Endothelial cell of umbilical vein (primary cell): ENCODE measurements around the gene ITGA5. TPM values are rescaled to one million over a fixed set of nuclear protein-coding genes. Genes with fewer than 3 reads are reported as not detected.

Experiments used
- BruUV-seq: library from RNA; stranded (reverse); fragments of 400-500 nt; replicated peaks from 2 replicates; lab custom pipeline; 2021; lab: Mats Ljungman, UMichigan
- CTCF ChIA-PET: fragments of 300-600, 350-600 bp; sonication (Branson Sonifier 250); formaldehyde crosslinking; loops from one replicate; lab custom pipeline; 2021; ENCODE audit warnings: antibody characterized with exemption, inconsistent platforms; lab: Charles Lee
- POLR2A ChIA-PET: fragments of 300-600, 350-600 bp; sonication (Branson Sonifier 250); formaldehyde crosslinking; loops from one replicate; lab custom pipeline; 2021; ENCODE audit warnings: antibody characterized with exemption, inconsistent platforms; lab: Charles Lee
- DNase-seq: peaks from one replicate; pipeline ENCODE4 v3.0.0-alpha.2; 2011; ENCODE audit warnings: low read depth, low spot score
- FAIRE-seq: peaks from 2 replicates; lab custom pipeline; 2011; peaks lifted over from hg19 to GRCh38; lab: Jason Lieb, UNC
- H2AFZ ChIP-seq: 2 replicates; pipeline ENCODE4 v1.6.0; 2012; ENCODE audit warnings: low read depth, low read length, control low read depth, inconsistent platforms
- H3K27ac ChIP-seq: 2 replicates; pipeline ENCODE4 v1.5.1; 2011; ENCODE audit warnings: low read depth, mild to moderate bottlenecking, control low read depth, low read length, moderate library complexity; ENCODE audit not compliant: insufficient read depth
- H3K27me3 ChIP-seq, 2 experiments: 2 replicates each; pipeline versions ENCODE4 v1.6.0 to v1.6.1; 2011; ENCODE audit warnings: low read length in 2 of 2, mixed read lengths in 1 of 2; ENCODE audit not compliant: control insufficient read depth in 2 of 2, insufficient read depth in 2 of 2
- H3K36me3 ChIP-seq, 2 experiments: 2 replicates in 1 of 2; 3 replicates in 1 of 2; pipeline ENCODE4 v1.5.1; 2011; ENCODE audit warnings: low read length in 2 of 2, mild to moderate bottlenecking in 1 of 2, moderate library complexity in 1 of 2; ENCODE audit not compliant: control insufficient read depth in 2 of 2, insufficient read depth in 2 of 2; ENCODE audit errors: extremely low read depth in 1 of 2
- H3K4me1 ChIP-seq: 3 replicates; pipeline ENCODE4 v1.5.1; 2011; ENCODE audit warnings: mild to moderate bottlenecking, low read length; ENCODE audit not compliant: control insufficient read depth, insufficient read depth; ENCODE audit errors: extremely low read depth
- H3K4me2 ChIP-seq: 2 replicates; pipeline ENCODE4 v1.6.1; 2011; ENCODE audit warnings: low read length, control low read depth, mixed read lengths; ENCODE audit not compliant: insufficient read depth
- H3K4me3 ChIP-seq, 3 experiments: fragments of 200-600 bp in 1 of 3; sonication (generic), shearing (Covaris generic) in 1 of 3; replicated peaks in 1 of 3; 2 replicates each; pipeline ENCODE4 v1.5.1; 2011 to 2016; ENCODE audit warnings: control low read depth in 3 of 3, low read length in 3 of 3, mild to moderate bottlenecking in 2 of 3, inconsistent platforms in 1 of 3, low read depth in 1 of 3, moderate library complexity in 1 of 3; ENCODE audit not compliant: insufficient read depth in 1 of 3
- H3K79me2 ChIP-seq: 2 replicates; pipeline ENCODE4 v1.6.0; 2012; ENCODE audit warnings: low read length, inconsistent platforms; ENCODE audit not compliant: control insufficient read depth, insufficient read depth
- H3K9ac ChIP-seq: replicated peaks from 2 replicates; pipeline ENCODE3; 2011; ENCODE audit warnings: low read length, control low read depth; ENCODE audit not compliant: insufficient read depth; ENCODE audit errors: extremely low read depth
- H3K9me1 ChIP-seq: replicated peaks from 3 replicates; pipeline ENCODE4 v1.6.0; 2011; ENCODE audit warnings: mild to moderate bottlenecking, low read length; ENCODE audit not compliant: control insufficient read depth, insufficient read depth; ENCODE audit errors: extremely low read depth
- H3K9me3 ChIP-seq: replicated peaks from 2 replicates; pipeline ENCODE4 v1.5.1; 2012; ENCODE audit warnings: low read length, inconsistent platforms; ENCODE audit not compliant: control insufficient read depth, insufficient read depth
- H4K20me1 ChIP-seq: replicated peaks from 2 replicates; pipeline ENCODE3; 2011; ENCODE audit warnings: mild to moderate bottlenecking, low read length; ENCODE audit not compliant: control insufficient read depth, insufficient read depth; ENCODE audit errors: extremely low read depth
- CTCF ChIP-seq, 2 donors: IDR thresholded peaks; 1 replicate in 1 of 2; 2 replicates in 1 of 2; pipeline ENCODE4 v1.5.1; 2011; ENCODE audit warnings: low read length in 2 of 2, mild to moderate bottlenecking in 2 of 2, moderate library complexity in 2 of 2, control low read depth in 1 of 2, inconsistent platforms in 1 of 2, low read depth in 1 of 2; ENCODE audit not compliant: insufficient read depth in 1 of 2; ENCODE audit errors: extremely low read depth in 1 of 2
- EZH2 ChIP-seq: IDR thresholded peaks from 2 replicates; pipeline ENCODE4 v1.6.1; 2012; ENCODE audit warnings: borderline replicate concordance, low read depth, mild to moderate bottlenecking, moderate library complexity, low read length, inconsistent platforms; ENCODE audit not compliant: severe bottlenecking
- FOS ChIP-seq: IDR thresholded peaks from 2 replicates; pipeline ENCODE4 v1.6.1; 2011; ENCODE audit warnings: mild to moderate bottlenecking, low read length, moderate library complexity, borderline replicate concordance; ENCODE audit not compliant: insufficient read depth
- GATA2 ChIP-seq: IDR thresholded peaks from 2 replicates; pipeline ENCODE4 v1.7.0; 2011; ENCODE audit warnings: low read depth, mild to moderate bottlenecking, moderate library complexity, mixed read lengths, low read length; ENCODE audit not compliant: insufficient read length, insufficient read depth
- JUN ChIP-seq: IDR thresholded peaks from 2 replicates; pipeline ENCODE4 v1.6.1; 2011; ENCODE audit warnings: borderline replicate concordance, low read depth; ENCODE audit not compliant: insufficient read length, insufficient read depth
- MAX ChIP-seq: IDR thresholded peaks from 2 replicates; pipeline ENCODE4 v1.6.1; 2011; ENCODE audit not compliant: insufficient read depth, insufficient read length
- MYC ChIP-seq: IDR thresholded peaks from one replicate; pipeline ENCODE4 v1.6.1; 2011; ENCODE audit warnings: mild to moderate bottlenecking, low read depth, low read length
- POLR2A ChIP-seq: IDR thresholded peaks from 2 replicates; pipeline ENCODE4 v1.6.1; 2012; ENCODE audit warnings: low read depth, mild to moderate bottlenecking, control low read depth, low read length
- POLR2AphosphoS5 ChIP-seq: IDR thresholded peaks from 2 replicates; pipeline ENCODE4 v1.6.1; 2012; ENCODE audit warnings: low read depth, mild to moderate bottlenecking, control low read depth, low read length, moderate library complexity; ENCODE audit not compliant: insufficient read depth
- dilution Hi-C: fragments of 300-500 bp; cut with MboI; formaldehyde crosslinking; loops from one replicate; pipeline ENCODE4 v1.15.0; 2019; ENCODE audit warnings: low sequenced_read_pairs; ENCODE audit not compliant: extremely low pct_ligation_motif_present
- intact Hi-C: fragments of 100-400 bp; cut with micrococcal nuclease; formaldehyde crosslinking; loops from one replicate; pipeline ENCODE4 v1.10.0; 2022
- polyA plus RNA-seq, 4 experiments: library from polyadenylated mRNA; depleted of rRNA in 3 of 4; stranded (reverse) in 3 of 4; unstranded in 1 of 4; fragments of >200 nt; gene quantifications; 2 replicates each; pipeline versions ENCODE4 v1.2.1 to v1.2.3, GENCODE V29; 2011 to 2012; ENCODE audit warnings: missing spikeins in 1 of 4
- total RNA-seq: library from RNA; stranded (reverse); gene quantifications from 2 replicates; pipeline ENCODE4 v1.2.3, GENCODE V29; 2021

ITGA5 gene
- total and polyA plus RNA-seq, 2 donors (not counting 3 experiments of a cell fraction or from before 2014, with no cell fraction given): 657 to 938 TPM

GRCh38 chr12:54438517-54438916, 19.5 kb upstream of the ITGA5 start:
- peaks cover 8% of the 10 kb centered on the region for H3K4me1 ChIP-seq
- H3K27ac ChIP-seq: no peak overlapping the region
- TF ChIP-seq EZH2: no peak
- TF ChIP-seq CTCF (IDR thresholded peaks at IDR 0.05; ENCODE audit: extremely low read depth in 1 of 2, insufficient read depth in 1 of 2, low read depth in 1 of 2, low read length in 2 of 2): no peak
- no peak for TF ChIP-seq MAX
- no peak for TF ChIP-seq MYC
- no peak for TF ChIP-seq FOS
- TF ChIP-seq GATA2: no peak
- TF ChIP-seq POLR2A: no peak
- TF ChIP-seq JUN: no peak
- no peak for TF ChIP-seq POLR2AphosphoS5
- DNase-seq: no peak
- no peaks in the 10 kb centered on the region for H3K36me3 ChIP-seq
- H3K9me1 ChIP-seq: no peaks in the 10 kb centered on the region
- H3K27me3 ChIP-seq: no peaks in the 10 kb centered on the region
- CTCF ChIA-PET: interaction anchor here (1.1 to 12.1 kb wide), 11 partner anchors 11 to 68 kb away, joined by 4 to 517 read pairs (median 18); no protein-coding TSS in a partner anchor
- H4K20me1 ChIP-seq: no peaks in the 10 kb centered on the region
- H3K79me2 ChIP-seq: peaks cover 2% of the 10 kb centered on the region
- intact Hi-C loops (no loop called here), dilution Hi-C loops (no loop called here)
- no TSS peak for BruUV-seq
- no peaks in the 10 kb centered on the region for H3K9me3 ChIP-seq
- H3K4me3 ChIP-seq: no peak overlapping the region
- no peak for FAIRE-seq
- H2AFZ ChIP-seq: no peak overlapping the region
- POLR2A ChIA-PET: interaction anchor here (1.0 to 1.4 kb wide), 2 partner anchors 27 to 39 kb away, joined by 3 to 4 read pairs; no protein-coding TSS in a partner anchor
- H3K9ac ChIP-seq: no peak overlapping the region
- H3K4me2 ChIP-seq: no peak overlapping the region
